GM20431 (cell line): Measurements from ENCODE around the gene SPTSSB.

Experiments
- in situ Hi-C: fragments of 300-500 bp; cut with MseI, MboI; formaldehyde crosslinking; loops from one replicate; pipeline ENCODE4 v1.15.0; 2020; ENCODE audit warnings: low sequenced_read_pairs; ENCODE audit not compliant: unreplicated experiment

Gene SPTSSB

GRCh38 chr3:161347726-161348125 lies 23.6 kb downstream of the SPTSSB start:
- in situ Hi-C loops, result no loop called here

DNA sequence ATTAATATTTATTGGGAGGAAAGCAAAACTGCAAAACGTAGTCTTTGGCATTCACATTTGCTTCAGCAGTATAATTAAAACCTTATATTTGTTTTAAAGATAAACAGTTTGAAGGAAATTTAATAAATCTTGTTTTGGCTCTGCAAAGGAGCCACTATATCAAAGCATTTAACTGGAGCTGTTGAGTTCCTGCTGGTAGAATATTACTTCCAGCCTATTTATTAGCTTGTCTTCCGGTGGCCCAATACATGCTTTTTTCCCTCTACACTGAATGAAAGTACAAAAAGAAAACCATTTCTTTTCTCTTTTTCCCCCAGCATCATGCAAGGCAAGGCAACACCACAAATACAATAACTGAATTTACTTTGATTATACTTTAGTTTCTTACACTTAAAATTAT lies 26.3 kb downstream of the SPTSSB start:
- in situ Hi-C loops, result no loop called here

- in situ Hi-C loops, result no loop called here
Measured at GRCh38 chr3:161343986-161344385, 27.3 kb downstream of the SPTSSB start.

- in situ Hi-C loops, result no loop called here
Measured at GRCh38 chr3:161343540-161343939, 27.8 kb downstream of the SPTSSB start.

GRCh38 chr3:161342629-161343028 lies 28.7 kb downstream of the SPTSSB start:
- in situ Hi-C loops, result no loop called here

DNA sequence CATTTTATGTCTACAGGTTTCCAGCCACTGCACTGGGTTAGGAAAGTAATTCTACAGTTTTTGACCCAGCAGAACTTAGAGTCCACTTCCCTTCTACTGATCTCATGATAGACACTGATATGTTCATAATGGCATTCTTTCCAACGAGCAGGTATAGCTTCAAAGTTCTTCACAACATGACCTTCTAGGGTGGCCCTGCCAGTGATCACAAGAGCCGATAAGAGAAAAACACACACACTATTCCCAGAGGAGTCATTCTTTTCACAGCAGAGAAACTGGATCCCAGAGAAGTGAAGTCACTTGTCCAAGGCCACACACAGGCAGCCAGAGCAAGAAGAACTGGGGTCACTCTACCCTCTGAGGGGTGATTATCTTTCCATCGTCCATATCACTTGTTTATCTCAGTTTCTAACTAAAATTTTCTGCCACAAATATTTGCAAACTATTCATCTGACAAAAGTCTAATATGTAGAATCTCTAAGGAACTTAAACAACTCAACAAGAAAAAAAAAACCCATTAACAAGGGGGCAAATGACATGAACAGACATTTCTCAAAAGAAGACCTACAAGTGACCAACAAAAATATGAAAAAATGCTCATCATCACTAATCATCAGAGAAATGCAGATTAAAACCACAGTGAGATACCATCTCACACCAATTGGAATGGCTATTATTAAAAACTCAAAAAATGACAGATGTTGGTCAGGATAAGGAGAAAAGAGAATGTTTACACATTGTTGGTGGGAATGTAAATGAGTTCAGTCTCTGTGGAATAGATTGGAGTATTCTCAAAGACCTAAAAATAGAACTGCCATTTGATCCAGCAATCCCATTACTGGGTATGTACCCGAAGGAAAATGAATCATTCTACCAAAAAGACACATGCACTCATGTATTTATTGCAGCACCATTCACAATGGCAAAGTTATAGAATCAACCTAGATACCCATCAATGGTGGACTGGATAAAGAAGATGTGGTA lies 31.5 kb downstream of the SPTSSB start:
- in situ Hi-C loops, result no loop called here

GRCh38 chr3:161337311-161337710 lies 34.0 kb downstream of the SPTSSB start:
- in situ Hi-C loops, result no loop called here

GRCh38 chr3:161336661-161337060 lies 34.7 kb downstream of the SPTSSB start:
- in situ Hi-C loops, result no loop called here

DNA sequence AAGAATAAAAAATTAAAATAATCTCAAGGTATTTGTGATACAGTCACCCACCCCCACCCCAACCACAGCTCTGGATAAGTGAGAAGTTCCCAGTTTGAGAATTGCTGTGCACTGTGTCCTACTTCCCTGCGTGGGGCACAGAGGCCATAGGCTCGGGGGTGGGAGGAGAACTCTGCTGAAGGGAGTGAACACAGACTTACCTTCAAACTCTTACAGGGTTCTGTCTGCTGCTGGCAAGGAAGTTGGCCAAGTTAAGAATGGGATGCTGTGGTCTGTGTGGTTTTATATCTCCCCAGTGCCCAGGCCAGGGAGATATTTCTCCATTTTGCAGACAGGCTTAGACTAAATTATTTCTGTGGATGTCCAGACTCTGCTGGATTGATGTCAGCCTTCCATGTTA lies 37.6 kb downstream of the SPTSSB start:
- in situ Hi-C loops, result no loop called here

- in situ Hi-C loops, result no loop called here
Measured at GRCh38 chr3:161332792-161333191, 38.5 kb downstream of the SPTSSB start.

DNA sequence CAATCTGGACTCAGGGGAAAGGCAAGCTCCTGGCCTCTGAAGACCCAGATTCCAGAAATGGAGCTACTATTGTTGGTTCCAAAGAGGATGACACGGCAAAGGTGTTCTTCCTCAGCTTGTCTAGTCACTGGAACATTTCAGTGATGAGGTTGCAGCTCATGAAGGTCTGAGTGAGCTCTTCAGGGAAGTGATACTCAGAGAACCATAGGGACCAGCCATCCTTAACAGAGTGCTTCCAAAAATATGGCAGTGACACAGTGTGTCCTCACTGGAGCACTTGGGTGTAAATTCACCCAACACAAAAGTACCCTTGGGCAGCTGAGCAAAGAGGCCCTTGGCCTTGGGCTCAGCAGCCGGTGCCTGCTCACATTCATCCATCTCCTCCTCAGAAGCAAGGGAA lies 46.3 kb downstream of the SPTSSB start:
- in situ Hi-C loops, result no loop called here

DNA sequence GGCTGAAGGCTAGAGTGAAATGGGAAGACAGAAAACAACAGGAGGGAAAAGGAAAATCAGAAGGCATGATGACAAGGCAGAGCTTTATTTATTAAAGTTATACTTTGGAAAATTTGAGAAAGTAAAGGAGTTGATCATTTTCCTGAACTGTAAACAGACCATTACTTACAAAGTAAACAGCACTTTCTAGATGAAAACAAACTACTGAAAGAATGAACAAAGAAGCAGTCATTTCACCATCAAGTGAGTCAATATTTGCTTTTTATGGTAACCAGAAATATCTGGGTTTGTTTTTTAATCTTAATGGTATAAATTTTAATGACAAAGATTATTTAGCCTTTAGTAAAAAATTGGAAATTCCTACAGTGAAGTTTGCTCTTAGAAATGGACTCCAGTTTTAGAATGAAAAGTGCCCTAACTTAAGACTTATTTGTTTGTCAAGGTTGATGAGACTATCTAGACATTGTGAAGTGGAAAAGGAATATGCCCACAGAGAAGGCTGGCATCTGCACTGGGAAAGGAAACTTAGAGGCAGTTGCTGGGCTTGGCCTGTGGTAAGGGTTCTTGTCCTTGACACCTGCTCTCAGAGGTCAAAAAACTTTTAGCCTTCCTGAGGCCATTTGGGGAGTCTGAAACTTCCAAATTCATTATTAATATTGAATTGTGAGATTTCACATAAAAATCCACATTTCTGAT lies 47.2 kb downstream of the SPTSSB start:
- in situ Hi-C loops, result no loop called here

- in situ Hi-C loops, result no loop called here
Measured at GRCh38 chr3:161322781-161323568, 48.3 kb downstream of the SPTSSB start.

DNA sequence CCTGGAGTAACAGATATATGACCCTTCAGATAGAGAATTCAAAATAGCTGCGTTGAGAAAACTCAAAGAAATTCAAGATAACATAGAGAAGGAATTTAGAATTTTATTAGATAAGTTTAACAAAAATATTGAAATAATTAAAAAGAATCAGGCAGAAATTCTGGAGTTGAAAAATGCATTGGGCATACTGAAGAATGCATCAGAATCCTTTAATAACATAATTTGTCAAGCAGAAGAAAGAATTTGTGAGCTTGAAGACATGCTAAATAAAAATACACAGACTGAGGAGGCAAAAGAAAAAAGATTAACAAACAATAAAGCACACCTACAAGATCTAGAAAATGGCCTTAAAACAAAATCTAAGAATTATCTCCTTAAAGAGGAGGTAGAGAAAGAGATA lies 50.5 kb downstream of the SPTSSB start:
- in situ Hi-C loops, result no loop called here

- in situ Hi-C loops, result no loop called here
Measured at GRCh38 chr3:161319867-161320266, 51.5 kb downstream of the SPTSSB start.

GRCh38 chr3:161317077-161317476 lies 54.2 kb downstream of the SPTSSB start:
- in situ Hi-C loops, result no loop called here

DNA sequence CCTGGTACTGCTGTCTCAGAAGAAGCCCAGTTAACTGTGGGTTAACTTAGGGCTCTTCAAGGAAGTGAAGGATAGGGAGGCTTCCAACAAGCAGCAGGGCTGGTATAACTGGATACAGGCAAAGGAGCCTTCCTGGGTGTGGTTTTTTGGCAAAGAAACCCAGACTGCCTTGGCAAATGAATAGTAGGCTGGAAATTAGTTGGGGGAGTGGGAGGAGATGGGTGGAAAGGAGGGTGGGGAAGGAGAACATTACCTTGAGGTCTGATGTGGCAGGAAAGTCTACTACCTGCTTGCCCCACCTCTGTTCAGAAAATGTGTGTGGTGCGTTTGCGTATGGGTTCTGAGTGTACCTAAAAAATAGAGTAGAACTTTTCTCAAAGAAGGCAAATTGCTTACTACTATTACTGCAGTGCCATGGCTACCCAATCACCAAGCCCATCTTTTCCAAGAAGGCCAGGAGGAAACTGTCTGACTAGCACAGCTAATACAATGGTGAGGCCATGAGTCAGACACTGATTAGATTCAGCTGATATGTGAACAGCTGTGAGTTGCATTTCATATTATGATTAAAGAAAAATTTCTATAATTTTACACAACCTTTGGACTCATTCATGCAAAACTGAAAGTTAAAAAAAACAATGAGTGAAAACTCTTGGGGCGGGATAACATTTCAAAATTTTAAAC lies 55.2 kb downstream of the SPTSSB start:
- in situ Hi-C loops, result no loop called here

DNA sequence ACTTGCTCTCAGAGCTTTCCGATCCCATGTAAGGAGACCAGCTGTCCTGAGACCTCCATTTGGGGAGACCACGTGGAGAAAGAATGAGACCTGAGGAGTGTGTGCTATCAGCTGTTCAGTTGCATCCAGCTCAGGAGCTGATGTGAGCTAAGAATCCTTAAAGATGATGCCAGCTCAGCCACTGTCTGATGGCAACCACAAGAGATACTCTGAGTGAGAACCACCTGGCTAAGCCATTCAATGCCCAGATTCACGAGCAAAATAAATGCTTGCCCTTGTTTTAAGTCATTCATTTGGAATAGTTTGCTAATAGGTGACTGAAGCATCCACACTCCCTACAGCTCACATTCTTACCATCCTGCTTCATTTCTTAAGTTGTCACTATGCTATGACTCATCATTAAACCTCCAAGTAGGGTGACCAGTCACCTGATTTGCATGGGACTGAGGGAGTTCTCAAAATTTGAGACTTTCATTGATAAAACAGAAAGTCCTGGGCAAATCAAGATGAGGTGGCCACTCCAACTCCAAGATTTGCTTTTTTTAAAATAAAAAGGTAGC lies 56.4 kb downstream of the SPTSSB start:
- in situ Hi-C loops, result no loop called here

DNA sequence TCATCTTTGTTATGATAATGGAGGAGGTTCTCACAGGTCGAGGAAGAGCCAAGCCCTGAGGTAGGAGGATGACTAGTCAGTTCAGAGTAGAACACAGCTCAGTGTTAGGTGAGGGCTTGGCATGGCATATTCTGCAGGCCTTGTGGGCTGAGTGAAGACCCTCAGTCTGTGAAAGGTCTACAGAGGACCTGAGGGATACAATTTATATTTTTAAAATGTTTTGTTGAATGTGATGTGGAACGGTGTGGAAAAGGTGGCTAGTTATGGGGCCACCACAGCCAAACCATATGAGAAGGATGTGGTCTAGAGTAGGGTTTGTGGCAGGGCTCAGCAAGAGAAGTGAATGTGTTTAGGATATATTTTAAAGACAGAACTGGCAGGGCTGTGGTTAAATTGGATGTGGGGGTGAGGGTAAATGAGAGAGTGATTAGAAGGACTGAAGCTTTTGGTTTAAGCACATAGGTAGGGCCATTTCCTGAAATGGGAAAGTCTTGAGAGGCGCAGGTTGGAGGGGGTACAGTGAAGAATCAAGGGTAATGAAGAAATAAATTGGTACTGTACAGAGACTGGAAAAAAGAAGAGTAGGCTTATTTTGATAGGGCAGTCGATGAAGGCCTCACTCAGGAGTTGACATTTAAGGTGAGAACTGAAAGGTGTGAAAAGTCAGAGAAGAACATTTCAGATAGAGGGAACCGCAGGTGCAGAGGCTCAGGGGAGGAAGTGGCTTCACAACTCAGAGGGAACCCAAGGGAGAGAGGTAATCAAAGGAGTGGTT lies 60.5 kb downstream of the SPTSSB start:
- in situ Hi-C loops, result no loop called here
